HG03521 (cell line): ENCODE data around the gene BDH1.
"Not testable (repeated sequence)": the region's sequence is repeated elsewhere in the genome, so short reads cannot be mapped to it uniquely, and the experiment has no call there.

Source experiments
- ATAC-seq: cut with Tn5 transposase; IDR thresholded peaks from one replicate; pipeline ENCODE4 v1.9.1; 2021; ENCODE audit warnings: mild to moderate bottlenecking, moderate library complexity; ENCODE audit not compliant: unreplicated experiment

BDH1 gene

GRCh38 chr3:197490098-197491058, 65.4 kb downstream of the BDH1 start:
- ATAC-seq = no peak

- no peak for ATAC-seq
Observed at GRCh38 chr3:197487911-197488391, 67.8 kb downstream of the BDH1 start.

- no peak for ATAC-seq
Observed at GRCh38 chr3:197486861-197487260, 68.9 kb downstream of the BDH1 start.

DNA sequence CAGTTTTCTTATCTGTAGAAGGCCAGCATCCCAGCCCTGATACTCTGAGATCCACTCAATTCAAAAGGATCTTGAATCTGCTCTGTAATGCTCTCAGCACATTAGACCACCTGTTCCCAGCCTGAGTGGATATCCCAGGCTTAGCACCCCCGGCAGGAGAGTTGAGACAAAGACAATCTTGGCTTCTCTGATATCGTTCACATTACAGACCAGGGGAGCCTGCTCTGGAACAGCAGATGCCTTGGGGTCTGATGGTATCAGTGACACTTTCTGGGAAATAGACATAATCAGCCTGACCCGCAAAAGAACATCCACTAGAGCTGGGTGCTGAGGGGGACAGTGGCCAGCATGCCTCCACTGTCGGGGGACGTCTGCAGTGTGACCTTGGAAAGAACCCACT, 70.6 kb downstream of the BDH1 start:
- ATAC-seq = no peak

GRCh38 chr3:197484204-197484901, 71.4 kb downstream of the BDH1 start:
- no peak for ATAC-seq

GRCh38 chr3:197482001-197482400, 73.8 kb downstream of the BDH1 start:
- no peak for ATAC-seq

DNA sequence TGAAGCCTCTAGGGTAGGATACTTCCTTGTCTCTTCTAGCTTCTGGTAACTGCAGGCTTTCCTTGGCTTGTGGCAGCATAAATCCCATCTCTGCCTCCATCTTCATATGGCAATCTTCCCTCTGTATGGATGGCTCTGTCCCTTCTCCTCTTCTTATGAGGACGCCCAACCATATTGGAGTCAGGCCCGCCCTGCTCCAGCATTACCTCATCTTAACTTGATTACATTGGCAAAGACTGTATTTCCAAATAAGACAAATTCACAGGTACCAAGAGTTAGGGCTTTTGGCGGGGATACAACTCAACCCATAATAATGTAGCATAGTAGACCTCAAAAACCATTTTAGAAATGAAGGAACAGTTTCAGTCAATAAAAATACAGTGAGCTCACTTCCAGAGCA, 75.4 kb downstream of the BDH1 start:
- no peak for ATAC-seq

- no peak for ATAC-seq
Observed at GRCh38 chr3:197478746-197479668, 76.8 kb downstream of the BDH1 start.

DNA sequence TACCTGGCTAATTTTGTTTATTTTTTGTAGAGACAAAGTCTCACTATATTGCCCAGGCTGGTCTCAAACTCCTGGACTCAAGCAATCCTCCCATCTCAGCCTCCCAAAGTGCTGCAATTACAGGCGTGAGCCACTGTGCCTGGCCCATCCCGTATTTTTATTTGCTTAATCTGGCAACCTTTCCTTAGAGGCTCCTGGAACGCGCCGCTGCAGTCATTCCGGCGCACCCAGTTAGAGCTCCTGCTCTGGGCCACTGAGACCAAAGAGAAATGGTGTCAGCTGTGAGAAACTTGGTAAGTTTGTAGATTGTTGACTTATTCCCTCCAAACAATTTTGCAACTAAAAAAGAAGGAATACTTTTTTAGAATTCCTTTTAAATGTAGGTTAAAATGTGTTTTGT, 78.0 kb downstream of the BDH1 start:
- not testable (repeated sequence) for ATAC-seq

- no peak for ATAC-seq
Observed at GRCh38 chr3:197475997-197476525, 79.7 kb downstream of the BDH1 start.

DNA sequence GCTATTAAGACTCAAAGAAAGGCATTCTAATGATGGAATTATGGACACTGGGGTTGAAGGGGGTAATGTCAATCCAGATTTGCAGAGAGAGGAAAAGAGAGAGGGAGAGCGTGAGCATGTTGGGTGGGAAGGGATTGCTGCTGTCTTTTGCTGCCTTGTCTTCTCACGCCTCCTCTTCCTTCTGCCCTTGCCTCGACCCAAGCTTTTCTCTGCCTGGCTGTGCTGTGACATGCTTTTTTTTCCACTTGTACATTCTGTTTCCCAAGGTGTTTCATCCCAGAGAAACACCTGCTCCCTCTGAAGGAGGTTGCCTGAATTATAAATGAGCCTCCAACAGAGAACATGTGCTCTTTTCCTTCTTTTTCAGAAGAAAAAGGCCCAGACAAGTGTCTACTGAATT, 80.3 kb downstream of the BDH1 start:
- no peak for ATAC-seq

GRCh38 chr3:197472151-197472550, 83.6 kb downstream of the BDH1 start:
- ATAC-seq = no peak

DNA sequence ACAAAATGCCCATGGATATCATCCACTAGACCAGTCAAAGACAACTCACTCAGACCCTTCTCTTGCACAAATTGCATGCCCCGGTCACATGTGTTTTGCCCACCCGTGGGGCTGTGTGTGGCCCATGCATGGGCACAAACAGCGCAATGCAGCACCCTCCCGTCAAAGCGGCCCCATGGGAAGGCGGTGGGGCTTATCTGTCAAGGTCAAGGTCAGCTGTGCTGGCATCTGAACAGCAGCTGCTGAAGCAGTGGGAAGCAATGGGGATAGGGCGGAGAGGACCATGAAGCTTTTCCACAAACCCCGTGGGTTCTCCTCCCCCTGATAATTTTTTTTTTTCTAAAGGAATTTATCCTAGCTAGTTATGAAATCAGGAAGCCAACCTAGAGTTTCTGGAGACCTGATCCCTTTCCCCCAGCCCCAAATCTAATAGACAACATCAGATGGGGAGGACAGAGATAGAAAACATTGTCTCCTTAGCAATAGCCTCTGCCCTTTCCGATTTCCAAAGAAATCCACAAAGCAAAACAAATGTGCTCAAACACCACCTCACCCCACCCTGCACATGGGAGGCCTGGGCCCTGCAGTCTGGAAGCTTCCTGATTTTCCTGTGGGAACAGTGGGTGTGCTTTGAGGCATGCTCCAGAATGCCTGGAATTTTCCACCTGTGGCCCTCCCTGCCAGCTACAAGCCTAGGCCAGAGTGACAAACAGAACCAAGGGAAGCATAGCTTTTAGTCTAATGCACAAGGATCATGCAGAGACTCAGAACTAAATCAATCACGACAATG, 84.4 kb downstream of the BDH1 start:
- no peak for ATAC-seq

GRCh38 chr3:197468866-197469382, 86.8 kb downstream of the BDH1 start:
- no peak for ATAC-seq

GRCh38 chr3:197468167-197468566, 87.6 kb downstream of the BDH1 start:
- no peak for ATAC-seq

DNA sequence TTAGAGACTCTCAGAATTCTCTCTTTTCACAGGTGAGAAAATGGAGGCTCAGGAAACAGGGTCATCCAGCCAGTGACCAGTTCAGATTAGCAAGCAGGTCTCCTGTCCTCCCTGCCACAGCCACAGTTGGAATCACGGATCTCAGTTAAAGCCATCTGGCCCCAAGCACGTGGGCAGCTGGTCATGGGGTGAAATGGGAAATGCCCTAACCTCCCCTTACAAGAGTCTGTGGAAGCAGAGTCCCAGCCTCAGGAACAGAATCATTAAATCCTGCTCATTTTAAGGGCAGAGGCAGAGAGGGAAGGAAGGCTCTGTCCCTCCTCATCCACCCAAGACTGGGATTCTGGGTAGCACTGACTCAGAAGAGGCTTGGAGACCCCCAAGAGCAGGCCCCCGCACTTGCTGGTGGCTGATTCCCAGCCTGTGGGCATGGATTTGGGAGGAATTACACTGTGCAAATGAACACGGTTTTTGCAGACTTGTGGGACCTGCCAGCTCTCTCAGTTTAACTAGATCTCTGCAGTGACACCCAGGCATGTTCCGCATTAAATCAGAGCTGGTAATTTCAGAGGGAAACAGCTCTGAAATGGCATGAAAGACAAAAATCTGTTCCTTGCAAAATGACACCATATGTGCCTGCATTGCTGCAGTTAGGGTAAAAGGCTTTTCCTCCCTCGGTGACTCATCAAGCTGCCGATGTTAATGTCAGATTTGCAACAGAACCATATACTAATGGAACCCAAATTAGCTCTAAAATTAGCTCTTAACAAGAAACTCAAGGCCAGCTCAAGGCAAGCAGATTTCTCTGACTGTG, 89.0 kb downstream of the BDH1 start:
- ATAC-seq = no peak

DNA sequence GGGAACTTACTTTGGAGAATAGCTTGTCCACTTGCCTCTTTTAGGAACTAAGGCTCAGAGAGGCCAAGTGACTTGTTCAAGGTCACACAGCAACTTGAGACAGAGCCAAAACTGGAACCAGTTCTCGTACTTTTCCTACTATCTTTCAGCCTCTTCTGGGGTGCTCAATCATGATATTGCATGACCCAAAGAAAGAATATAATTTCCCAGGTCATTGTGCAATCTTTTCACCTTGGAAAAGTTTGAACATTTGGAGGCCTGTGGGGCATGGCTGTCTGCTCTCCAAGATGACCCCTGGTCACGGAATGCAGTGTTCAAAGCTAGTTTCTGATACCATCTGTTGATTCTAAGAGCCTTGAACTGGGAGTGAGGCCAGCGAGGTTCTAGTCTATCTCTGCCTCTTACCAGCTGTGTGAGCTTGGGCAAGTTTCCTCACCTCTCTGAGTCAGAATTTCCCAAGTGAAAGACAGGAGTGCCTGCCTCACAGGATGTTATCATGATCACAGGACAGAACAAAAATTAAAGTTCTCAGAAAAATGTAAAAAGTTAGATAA, 89.7 kb downstream of the BDH1 start:
- ATAC-seq = no peak

GRCh38 chr3:197465197-197465995, 90.4 kb downstream of the BDH1 start:
- no peak for ATAC-seq
